ENCODE data around the gene CSNK1G3. TPM values are rescaled to one million over a fixed set of nuclear protein-coding genes. Genes with fewer than 3 reads are reported as not detected.

CSNK1G3 gene
- total and polyA plus RNA-seq, 2 of the 4 experiments (the other 2 are of a cell fraction): 16.4 to 26.2 TPM

DNA sequence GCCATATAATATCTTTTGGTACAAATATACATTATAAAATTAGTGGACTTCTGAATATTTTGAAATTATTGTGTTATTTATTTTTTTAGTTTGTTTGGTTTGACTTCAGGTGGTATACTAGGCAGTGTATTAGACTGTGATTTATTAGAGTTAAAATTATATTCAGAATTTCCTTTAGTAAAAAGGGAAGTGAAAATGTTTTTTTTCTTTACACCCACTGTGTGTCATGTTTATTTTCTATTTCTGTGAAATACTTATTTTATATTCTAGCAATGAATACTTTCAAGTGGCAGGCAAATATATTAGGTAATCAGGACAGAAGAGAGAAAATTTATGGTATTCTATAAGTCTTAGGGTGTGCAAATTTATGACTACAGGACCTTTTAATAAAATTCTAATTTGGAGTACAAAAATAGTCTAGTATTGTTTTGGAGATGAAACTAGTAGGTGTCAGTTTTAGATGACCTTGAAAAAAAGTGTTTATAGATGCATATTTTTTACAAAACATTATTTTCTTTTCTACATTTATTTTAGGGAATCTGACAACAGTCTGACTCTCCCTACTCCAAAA is 8.8 kb downstream of the CSNK1G3 start:
- H3K14ac ChIP-seq (replicated peaks; ENCODE audit: low read depth, low read length): no peak overlapping the region
- TF ChIP-seq MAFK (IDR thresholded peaks at IDR 0.05; ENCODE audit: low read depth, low read length): no peak
- no peak for TF ChIP-seq CEBPB (IDR thresholded peaks at IDR 0.05; ENCODE audit: low read depth, low read length)
- TF ChIP-seq RCOR1 (IDR thresholded peaks at IDR 0.05; ENCODE audit: insufficient replicate concordance, low read length): no peak
- TF ChIP-seq MAZ (IDR thresholded peaks at IDR 0.05; ENCODE audit: borderline replicate concordance, low read depth, low read length): no peak
- TF ChIP-seq, protein P1, sequence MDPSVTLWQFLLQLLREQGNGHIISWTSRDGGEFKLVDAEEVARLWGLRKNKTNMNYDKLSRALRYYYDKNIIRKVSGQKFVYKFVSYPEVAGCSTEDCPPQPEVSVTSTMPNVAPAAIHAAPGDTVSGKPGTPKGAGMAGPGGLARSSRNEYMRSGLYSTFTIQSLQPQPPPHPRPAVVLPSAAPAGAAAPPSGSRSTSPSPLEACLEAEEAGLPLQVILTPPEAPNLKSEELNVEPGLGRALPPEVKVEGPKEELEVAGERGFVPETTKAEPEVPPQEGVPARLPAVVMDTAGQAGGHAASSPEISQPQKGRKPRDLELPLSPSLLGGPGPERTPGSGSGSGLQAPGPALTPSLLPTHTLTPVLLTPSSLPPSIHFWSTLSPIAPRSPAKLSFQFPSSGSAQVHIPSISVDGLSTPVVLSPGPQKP (IDR thresholded peaks at IDR 0.05; ENCODE audit: borderline replicate concordance, low read depth, low read length): no peak
- no peak for TF ChIP-seq BHLHE40 (IDR thresholded peaks at IDR 0.05; ENCODE audit: low read depth, low read length)
- TF ChIP-seq CHD1 (IDR thresholded peaks at IDR 0.05; ENCODE audit: low read depth, low read length): no peak
- no peak for TF ChIP-seq NFE2L2 (IDR thresholded peaks at IDR 0.05; ENCODE audit: low read depth, low read length)
- no peak overlapping the region for H4K8ac ChIP-seq (ENCODE audit: low read depth in 2 of 2, low read length in 2 of 2)
- no peak overlapping the region for H4K91ac ChIP-seq (ENCODE audit: insufficient read depth, low read depth, low read length)
- H3K4ac ChIP-seq (ENCODE audit: low read depth, low read length): no peak overlapping the region
- dilution Hi-C loops (cut with HindIII; ENCODE audit: low sequenced_read_pairs, unreplicated experiment): no loop called here
- H2BK20ac ChIP-seq (ENCODE audit: low read depth, low read length): no peak overlapping the region
- no peaks in the 10 kb centered on the region for H3K9me3 ChIP-seq (ENCODE audit: control insufficient read depth, insufficient read depth, low read length)
- H3K56ac ChIP-seq (ENCODE audit: extremely low read depth, insufficient read depth, low read length): no peak overlapping the region
- H3K4me1 ChIP-seq (ENCODE audit: control insufficient read depth, insufficient read depth, low read length): peaks cover 4% of the 10 kb centered on the region
- H2BK120ac ChIP-seq (ENCODE audit: low read depth, low read length): no peak overlapping the region
- H3K4me3 ChIP-seq (ENCODE audit: insufficient read depth, low read depth, low read length): no peak overlapping the region
- H4K5ac ChIP-seq (ENCODE audit: low read depth, low read length): no peak overlapping the region
- ATAC-seq (ENCODE audit: low read depth) (no peak), DNase-seq (no peak)
- no peak overlapping the region for H3K4me2 ChIP-seq (ENCODE audit: low read depth, low read length)
- H4K20me1 ChIP-seq (ENCODE audit: insufficient read depth, low read length): peaks cover 32% of the 10 kb centered on the region; the same call in 1 of the 2 replicates
- H3K9ac ChIP-seq (ENCODE audit: low read depth, low read length): no peak overlapping the region
- in situ Hi-C loops (cut with MboI; ENCODE audit: low sequenced_read_pairs): no loop called here
- no TSS peak for BruUV-seq (replicated peaks)
- H3K27me3 ChIP-seq (ENCODE audit: control insufficient read depth, insufficient read depth, low read length): no peaks in the 10 kb centered on the region
- H3K23ac ChIP-seq (ENCODE audit: low read depth, low read length): no peak overlapping the region
- no peak overlapping the region for H2BK15ac ChIP-seq (ENCODE audit: low read depth, low read length)
- peaks cover 8 to 51% of the 10 kb centered on the region in 2 experiments; a peak in 2 of 4 replicates for H3K79me1 ChIP-seq (ENCODE audit: low read depth in 1 of 2, low read length in 2 of 2)
- no peak overlapping the region for H2AK9ac ChIP-seq (replicated peaks; ENCODE audit: low read depth, low read length, poor library complexity)
- no peak overlapping the region for H2AK5ac ChIP-seq (ENCODE audit: low read depth, low read length)
- POLR2A ChIA-PET (ENCODE audit: unreplicated experiment): no interaction called here
- no peaks in the 10 kb centered on the region; the same call in 1 of the 2 replicates for H3K9me1 ChIP-seq (ENCODE audit: insufficient read depth, low read length)
- no peak overlapping the region for H3K27ac ChIP-seq (ENCODE audit: insufficient read depth, low read length)
- intact Hi-C loops (cut with micrococcal nuclease): loop anchor here (5.0 kb wide), 1 partner anchor 72 kb away; no protein-coding TSS in a partner anchor
- CTCF ChIA-PET: interaction anchor here (0.6 kb wide), 1 partner anchor 1004 kb away, joined by 3 read pairs; no protein-coding TSS in a partner anchor
- no peak overlapping the region for H2BK5ac ChIP-seq (ENCODE audit: low read depth, low read length, poor library complexity, severe bottlenecking)
- no peak overlapping the region for H2AFZ ChIP-seq (replicated peaks; ENCODE audit: low read length, poor library complexity)
- no peaks in the 10 kb centered on the region; the same call in 1 of the 2 replicates for H3K36me3 ChIP-seq (ENCODE audit: control insufficient read depth, insufficient read depth, low read length)
- H3K18ac ChIP-seq (ENCODE audit: low read depth, low read length): no peak overlapping the region

All from IMR-90 (cell line).